Adrenal gland (tissue), 12 donors: ENCODE measurements around the gene AKAP13. TPM values are rescaled to one million over a fixed set of nuclear protein-coding genes. Genes with fewer than 3 reads are reported as not detected.
A peak's percentile ranks its signal among the peaks of the same experiment; 100 is the strongest.

Source experiments
- DNase-seq, 7 donors: peaks; one replicate each; pipeline ENCODE4 v3.0.0-alpha.2; 2019 to 2020
- H3K27ac ChIP-seq, 5 donors: fragments of 200-600 bp; sonication (generic) in 4 of 5; 1 replicate in 3 of 5; 2 replicates in 2 of 5; pipeline versions ENCODE4 v1.5.1 to v1.8.0; 2016 to 2020; ENCODE audit warnings: mild to moderate bottlenecking in 1 of 5
- H3K27me3 ChIP-seq: fragments of 200-600 bp; 2 replicates; pipeline ENCODE4 v1.8.0; 2021
- H3K36me3 ChIP-seq, 2 donors: fragments of 200-600 bp; replicated peaks in 1 of 2; 1 replicate in 1 of 2; 2 replicates in 1 of 2; pipeline versions ENCODE4 v1.5.1 to v1.8.0; 2018 to 2022
- H3K4me1 ChIP-seq, 2 donors: fragments of 200-600 bp; replicated peaks in 1 of 2; 1 replicate in 1 of 2; 2 replicates in 1 of 2; pipeline versions ENCODE4 v1.5.1 to v1.8.0; 2018 to 2021
- H3K4me3 ChIP-seq, 4 donors: fragments of 200-600 bp; sonication (generic) in 3 of 4; one replicate each; pipeline ENCODE4 v1.5.1; 2016 to 2018
- H3K9me3 ChIP-seq, 3 donors: fragments of 200-600 bp; sonication (generic) in 1 of 3; replicated peaks in 1 of 3; 1 replicate in 2 of 3; 2 replicates in 1 of 3; pipeline versions ENCODE4 v1.5.1 to v1.8.0; 2016 to 2021
- CTCF ChIP-seq, 6 experiments: fragments of 450-650 bp in 4 of 6; fragments of 200-600 bp in 2 of 6; sonication (generic) in 1 of 6; IDR thresholded peaks; 1 replicate in 5 of 6; 2 replicates in 1 of 6; pipeline versions ENCODE4 v1.5.1 to v1.8.0; 2016 to 2021; ENCODE audit warnings: antibody characterized with exemption in 6 of 6, mild to moderate bottlenecking in 2 of 6, moderate library complexity in 1 of 6
- POLR2A ChIP-seq, 2 donors: fragments of 450-650 bp; IDR thresholded peaks; one replicate each; pipeline ENCODE4 v1.6.1; 2017; ENCODE audit warnings: antibody characterized with exemption in 2 of 2, mild to moderate bottlenecking in 2 of 2, moderate library complexity in 1 of 2
- WGBS, 4 donors: extraction: QIAGEN DNeasy Blood & Tissue Kit in 2 of 4; methylation state at CpG; one replicate each; pipeline versions ENCODE4 v1.1.5 to v1.1.7; 2013 to 2017; 5-methylcytosine and 5-hydroxymethylcytosine counted together
- intact Hi-C, 2 donors: fragments of 100-400 bp; cut with DNase I; formaldehyde crosslinking; loops; one replicate each; pipeline versions ENCODE4 v1.14.1 to v1.15.0; 2022 to 2023
- polyA plus RNA-seq, 3 donors: library from polyadenylated mRNA; stranded (reverse); fragments of 200-250 nt in 2 of 3; fragments of 350-450 nt in 1 of 3; fragmentation: Illumina TruSeq in 1 of 3; extraction: RNeasy Lipid Tissue Mini Kit (QIAGEN cat#74804) in 1 of 3; gene quantifications; one replicate each; pipeline ENCODE4 v1.2.3, GENCODE V29; 2013 to 2014
- total RNA-seq, 9 donors: library from RNA; depleted of rRNA in 4 of 9; stranded (reverse); fragments of >200 nt in 4 of 9; fragments of 120-200 nt in 1 of 9; fragmentation: NEBNext Ultra II Directional in 1 of 9; extraction: Animal tissue kit (Norgen Biotek cat#: 25700) in 1 of 9; gene quantifications; one replicate each; pipeline versions ENCODE4 v1.1.0 to v1.2.4, GENCODE V29; 2013 to 2023
- donor health status: healthy with polysubstance abuse.
- donor health status: Bipolar disorder and iron deficiency.
- donor health status: DM: yes; HTN: yes; CAD: no.
- donor health status: DM: no; HTN: no; CAD: no.
- donor health status: DM: no; HTN: no; CAD: no.
- donor health status: DM: yes; HTN: yes; CAD: no.

The AKAP13 gene
- total and polyA plus RNA-seq, 12 donors: 42.7 to 144 (median 89.2) TPM

DNA sequence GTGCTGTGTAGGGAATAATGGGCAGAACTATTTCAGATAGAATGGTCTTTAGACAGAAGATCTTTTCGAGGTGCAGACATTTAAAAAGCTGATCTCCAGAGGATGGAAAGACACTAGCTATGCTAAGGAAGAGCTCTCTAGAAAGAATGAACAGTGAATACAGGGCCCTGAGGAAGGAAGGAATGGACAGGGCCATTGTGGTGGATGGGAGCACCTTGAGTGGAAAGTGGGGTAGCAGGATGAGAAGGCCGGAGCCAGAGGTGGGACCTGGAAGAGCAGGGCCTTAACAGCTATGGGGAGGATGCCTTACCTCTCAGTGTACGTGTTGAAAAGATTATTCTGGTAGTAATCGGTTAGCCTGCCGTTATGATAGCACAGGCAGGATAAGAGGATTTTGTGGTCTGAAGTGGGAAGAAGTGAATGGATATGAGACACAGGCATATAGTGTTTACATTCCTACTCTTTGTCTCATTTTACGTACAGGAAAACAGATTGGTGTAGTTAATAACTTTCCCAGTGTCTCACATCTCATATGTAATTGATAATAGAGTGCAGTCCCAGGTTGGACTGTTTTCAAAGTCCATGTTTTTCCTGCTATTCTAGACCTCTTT is 241.9 kb downstream of the AKAP13 start:
- peaks cover 36 to 75% of the 10 kb centered on the region in 2 donors for H3K4me1 ChIP-seq
- peak overlapping the region in 1 of 4 donors; percentile 50 for H3K4me3 ChIP-seq
- TF ChIP-seq CTCF (IDR thresholded peaks at IDR 0.05) (no peak), POLR2A (IDR thresholded peaks at IDR 0.05) (no peak)
- DNase-seq: no peak
- H3K27ac ChIP-seq: peak overlapping the region in 3 of 5 donors; percentile 2 to 87 (median 18)
- intact Hi-C loops: no loop called here
- H3K9me3 ChIP-seq: no peaks in the 10 kb centered on the region
- no peaks in the 10 kb centered on the region for H3K27me3 ChIP-seq
- WGBS, 4 donors: 67 to 81% (median 73%) methylated on average over 6 of the region's 6 CpGs
- H3K36me3 ChIP-seq: no peaks in the 10 kb centered on the region

DNA sequence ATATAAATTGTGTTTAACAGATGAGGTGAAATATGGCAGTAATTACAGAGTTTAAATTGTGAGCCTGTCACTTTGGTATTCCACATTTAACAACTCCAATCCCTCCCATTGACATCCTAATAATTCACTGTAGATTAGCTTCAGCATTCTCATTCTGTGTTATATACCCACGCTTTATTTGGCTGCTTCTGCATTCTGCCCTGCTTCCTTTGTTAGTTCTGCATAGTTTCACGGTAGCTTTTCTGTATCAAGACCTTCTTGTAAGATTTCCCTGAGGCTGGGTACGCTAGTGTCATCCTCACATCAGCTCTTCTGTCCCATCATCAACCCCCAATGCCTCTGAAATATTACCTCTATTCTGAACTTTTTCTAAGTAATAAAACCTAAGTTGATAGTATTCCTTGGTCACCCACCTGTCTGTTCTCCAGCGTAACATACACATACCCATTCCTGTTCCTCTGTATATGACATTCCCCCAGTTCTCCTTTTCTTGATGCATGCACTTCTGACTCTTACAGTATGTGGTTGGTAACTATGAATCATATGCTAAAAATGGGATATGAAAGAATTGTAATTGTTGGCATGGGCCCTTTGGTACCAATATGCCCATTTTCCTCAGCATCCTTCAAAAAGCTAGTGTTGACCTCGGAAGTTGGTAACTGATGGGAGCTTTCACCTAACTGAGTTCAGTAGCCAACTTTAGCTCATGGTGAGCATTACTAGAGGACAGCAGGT is 243.1 kb downstream of the AKAP13 start:
- peak overlapping the region in 2 of 5 donors; percentile 28 to 36 for H3K27ac ChIP-seq
- no peaks in the 10 kb centered on the region for H3K9me3 ChIP-seq
- no peaks in the 10 kb centered on the region for H3K27me3 ChIP-seq
- intact Hi-C loops: no loop called here
- no peak for TF ChIP-seq POLR2A (IDR thresholded peaks at IDR 0.05)
- TF ChIP-seq CTCF (IDR thresholded peaks at IDR 0.05): no peak
- peak overlapping the region in 1 of 4 donors; percentile 50 for H3K4me3 ChIP-seq
- peaks cover 29 to 63% of the 10 kb centered on the region in 2 donors for H3K4me1 ChIP-seq
- 64 to 69% (median 67%) methylated on average over 5 of the region's 5 CpGs for WGBS, 4 donors
- H3K36me3 ChIP-seq: no peaks in the 10 kb centered on the region
- no peak for DNase-seq

DNA sequence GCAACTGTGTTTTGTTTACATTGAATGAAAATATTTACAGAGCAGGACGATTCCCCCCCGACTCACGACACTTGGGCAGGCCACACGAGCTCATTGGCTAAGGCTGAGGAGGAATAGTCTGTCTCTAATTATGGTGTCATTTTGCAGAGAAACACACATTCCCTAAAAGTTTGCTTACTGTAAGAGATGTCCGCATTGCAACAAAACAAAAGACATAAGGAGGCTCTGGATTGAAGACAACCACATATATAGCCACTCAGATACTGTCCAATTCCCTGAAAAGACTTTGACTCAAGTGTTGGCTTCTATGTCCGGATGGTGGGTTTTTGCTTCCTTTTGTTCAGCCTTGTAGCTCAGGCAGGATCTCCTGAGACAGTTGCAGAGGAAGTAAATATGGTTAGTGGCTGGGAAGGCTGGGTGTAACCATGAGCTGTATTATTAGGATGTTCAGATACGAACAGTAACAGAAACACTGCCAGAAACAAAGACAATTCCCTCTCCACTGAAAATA is 243.9 kb downstream of the AKAP13 start:
- TF ChIP-seq CTCF (IDR thresholded peaks at IDR 0.05) (no peak), POLR2A (IDR thresholded peaks at IDR 0.05) (no peak)
- H3K9me3 ChIP-seq: no peaks in the 10 kb centered on the region
- intact Hi-C loops: no loop called here
- no peaks in the 10 kb centered on the region for H3K27me3 ChIP-seq
- H3K36me3 ChIP-seq: no peaks in the 10 kb centered on the region
- H3K4me1 ChIP-seq: peaks cover 27 to 67% of the 10 kb centered on the region in 2 donors
- no peak overlapping the region for H3K4me3 ChIP-seq
- DNase-seq: no peak
- 46 to 61% (median 54%) methylated on average over 7 of the region's 7 CpGs for WGBS, 4 donors
- H3K27ac ChIP-seq: peak overlapping the region in 3 of 5 donors; percentile 6 to 28 (median 17)

GRCh38 chr15:85625166-85625830 is 244.9 kb downstream of the AKAP13 start:
- no peak overlapping the region for H3K4me3 ChIP-seq
- peak overlapping the region in 3 of 5 donors; percentile 11 to 47 (median 28) for H3K27ac ChIP-seq
- no peaks in the 10 kb centered on the region for H3K27me3 ChIP-seq
- no peaks in the 10 kb centered on the region for H3K9me3 ChIP-seq
- H3K36me3 ChIP-seq: no peaks in the 10 kb centered on the region
- intact Hi-C loops: no loop called here
- DNase-seq: no peak
- no peak for TF ChIP-seq POLR2A (IDR thresholded peaks at IDR 0.05)
- no peak for TF ChIP-seq CTCF (IDR thresholded peaks at IDR 0.05)
- H3K4me1 ChIP-seq: peaks cover 21 to 70% of the 10 kb centered on the region in 2 donors
- 71 to 77% (median 76%) methylated on average over 7 of the region's 7 CpGs for WGBS, 4 donors
